Measurements from ENCODE around the gene DECR2. TPM values are rescaled to one million over a fixed set of nuclear protein-coding genes. Genes with fewer than 3 reads are reported as not detected.

The DECR2 gene
- total and polyA plus RNA-seq, 8 donors = 5.8 to 149 (median 21.7) TPM

DNA sequence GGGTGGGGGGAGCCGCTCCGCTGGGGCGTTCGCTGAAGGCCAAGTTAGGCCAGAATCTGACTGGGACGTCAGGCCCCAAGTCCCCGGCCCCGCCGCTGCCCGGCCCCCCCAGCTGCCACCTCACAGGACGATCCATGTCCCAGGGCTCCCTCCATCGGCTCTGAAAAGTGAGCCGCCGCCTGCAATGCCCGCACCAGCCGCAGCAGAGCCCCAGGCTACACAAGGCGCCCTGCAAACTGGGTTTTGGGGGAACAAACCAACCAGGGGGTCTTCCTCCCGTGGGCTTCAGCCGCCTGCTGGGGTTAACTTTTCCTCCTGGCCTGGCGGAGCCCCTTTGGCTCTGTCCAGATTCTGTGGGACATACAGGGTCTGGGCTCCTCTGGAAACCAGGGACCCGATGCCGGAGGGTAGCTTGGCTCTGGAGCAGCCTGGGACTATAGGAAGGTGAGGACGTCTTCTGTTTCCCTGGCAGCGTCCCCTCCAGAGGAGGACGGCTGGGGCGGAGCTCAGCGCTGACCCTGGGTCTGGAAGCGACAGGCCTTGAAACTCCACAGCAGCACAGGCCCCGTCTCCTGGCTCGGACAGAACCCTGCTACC lies 3.9 kb upstream of the DECR2 start:
- no peaks in the 10 kb centered on the region for H3K27me3 ChIP-seq
- peak overlapping the region; percentile 49 to 90 (median 77) for H3K27ac ChIP-seq
- WGBS, 5 donors = 16 to 36% (median 28%) methylated on average over 11 to 29 of the region's 29 CpGs
- intact Hi-C loops (cut with DNase I; ENCODE audit: low total_unique reads) = no loop called here
- H3K4me1 ChIP-seq = peaks cover 24 to 54% (median 46%) of the 10 kb centered on the region in 4 donors
- H3K36me3 ChIP-seq = peaks cover 0 to 15% (median 8%) of the 10 kb centered on the region in 4 donors
- no peak for TF ChIP-seq POLR2A (IDR thresholded peaks at IDR 0.05)
- TF ChIP-seq, protein P1, sequence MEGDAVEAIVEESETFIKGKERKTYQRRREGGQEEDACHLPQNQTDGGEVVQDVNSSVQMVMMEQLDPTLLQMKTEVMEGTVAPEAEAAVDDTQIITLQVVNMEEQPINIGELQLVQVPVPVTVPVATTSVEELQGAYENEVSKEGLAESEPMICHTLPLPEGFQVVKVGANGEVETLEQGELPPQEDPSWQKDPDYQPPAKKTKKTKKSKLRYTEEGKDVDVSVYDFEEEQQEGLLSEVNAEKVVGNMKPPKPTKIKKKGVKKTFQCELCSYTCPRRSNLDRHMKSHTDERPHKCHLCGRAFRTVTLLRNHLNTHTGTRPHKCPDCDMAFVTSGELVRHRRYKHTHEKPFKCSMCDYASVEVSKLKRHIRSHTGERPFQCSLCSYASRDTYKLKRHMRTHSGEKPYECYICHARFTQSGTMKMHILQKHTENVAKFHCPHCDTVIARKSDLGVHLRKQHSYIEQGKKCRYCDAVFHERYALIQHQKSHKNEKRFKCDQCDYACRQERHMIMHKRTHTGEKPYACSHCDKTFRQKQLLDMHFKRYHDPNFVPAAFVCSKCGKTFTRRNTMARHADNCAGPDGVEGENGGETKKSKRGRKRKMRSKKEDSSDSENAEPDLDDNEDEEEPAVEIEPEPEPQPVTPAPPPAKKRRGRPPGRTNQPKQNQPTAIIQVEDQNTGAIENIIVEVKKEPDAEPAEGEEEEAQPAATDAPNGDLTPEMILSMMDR (IDR thresholded peaks at IDR 0.05) = peak in 5 of 7 experiments; percentile 39 to 59 (median 50)
- H3K9me3 ChIP-seq = no peaks in the 10 kb centered on the region
- DNase-seq = peak; percentile 82 to 93
- peak overlapping the region; percentile 62 to 89 (median 76) for H3K4me3 ChIP-seq

DNA sequence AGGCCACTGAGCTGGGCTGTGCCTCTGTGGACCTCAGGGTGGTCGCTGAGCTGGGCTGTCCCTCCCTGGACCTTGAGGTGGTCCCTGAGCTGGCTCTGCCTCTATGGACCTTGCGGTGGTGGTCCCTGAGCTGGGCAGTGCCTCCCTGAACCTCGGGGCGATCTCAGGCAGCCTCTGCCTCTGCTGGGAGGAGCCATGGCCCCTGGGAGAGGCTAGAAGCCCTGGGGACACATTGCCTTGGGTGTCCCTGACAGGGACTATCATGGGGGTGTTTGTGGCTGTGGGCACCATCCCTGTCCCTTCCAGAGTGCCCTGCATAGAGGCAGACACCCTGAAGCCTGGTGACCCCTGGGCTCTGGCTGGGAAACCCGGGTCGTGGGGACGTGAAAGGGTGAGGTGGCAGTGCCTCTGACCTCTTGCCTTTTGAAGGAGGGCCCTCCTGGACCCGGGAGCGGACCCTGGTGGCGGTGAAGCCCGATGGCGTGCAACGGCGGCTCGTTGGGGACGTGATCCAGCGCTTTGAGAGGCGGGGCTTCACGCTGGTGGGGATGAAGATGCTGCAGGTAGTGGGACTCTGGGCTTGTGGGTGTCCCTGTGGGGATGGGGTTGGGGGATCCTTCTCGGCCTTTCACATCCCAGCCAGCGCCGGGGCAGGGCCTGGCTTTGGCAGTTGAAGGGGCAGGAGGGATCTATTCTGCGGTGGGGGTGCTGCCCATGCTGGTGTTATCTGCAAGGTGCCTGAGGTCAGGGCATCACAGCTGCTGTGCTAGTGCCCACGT lies 2.9 kb upstream of the DECR2 start:
- TF ChIP-seq POLR2AphosphoS5 (IDR thresholded peaks at IDR 0.05) = no peak
- no peak for TF ChIP-seq POLR2A (IDR thresholded peaks at IDR 0.05)
- TF ChIP-seq, protein P1 (IDR thresholded peaks at IDR 0.05) = no peak
- TF ChIP-seq EP300 (IDR thresholded peaks at IDR 0.05) = no peak
- Histone ChIP-seq H3K27me3 (no peaks in the 10 kb centered on the region), H3K4me1 (peaks cover 24 to 61% (median 47%) of the 10 kb centered on the region in 4 donors), H3K4me3 (no peak overlapping the region), H3K27ac (peak overlapping the region in 4 of 5 donors; percentile 72 to 90 (median 82)), H3K36me3 (peaks cover 0 to 15% (median 8%) of the 10 kb centered on the region in 4 donors), H3K9me3 (no peaks in the 10 kb centered on the region)
- WGBS, 5 donors = 75 to 81% (median 80%) methylated on average over 18 to 24 of the region's 24 CpGs
- intact Hi-C loops (cut with DNase I; ENCODE audit: low total_unique reads) = no loop called here
- DNase-seq = no peak

DNA sequence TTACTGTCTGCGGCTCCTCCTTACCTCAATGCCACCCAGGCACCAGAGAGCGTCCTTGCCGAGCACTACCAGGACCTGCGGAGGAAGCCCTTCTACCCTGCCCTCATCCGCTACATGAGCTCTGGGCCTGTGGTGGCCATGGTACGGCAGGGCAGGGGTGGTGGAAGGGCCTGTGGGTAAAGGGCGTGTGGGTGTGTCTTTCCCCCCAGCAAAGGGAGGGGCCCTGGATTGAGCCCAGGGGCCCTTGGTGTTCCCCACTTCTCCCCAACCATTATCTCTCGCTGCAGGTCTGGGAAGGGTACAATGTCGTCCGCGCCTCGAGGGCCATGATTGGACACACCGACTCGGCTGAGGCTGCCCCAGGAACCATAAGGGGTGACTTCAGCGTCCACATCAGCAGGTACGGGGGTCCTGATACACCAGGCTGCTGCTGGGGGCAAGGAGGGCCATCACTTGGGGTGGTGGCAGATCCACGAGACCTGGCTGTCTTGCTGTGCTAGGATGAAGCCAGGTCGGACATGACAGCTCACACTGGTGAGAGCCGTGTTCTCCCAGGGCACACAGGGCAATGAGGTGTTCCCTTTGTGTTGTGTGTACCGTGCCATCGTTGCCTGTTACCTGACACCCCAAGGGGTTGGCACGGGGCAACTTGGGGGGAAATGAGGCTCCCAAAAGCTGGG lies 2.2 kb upstream of the DECR2 start:
- DNase-seq = no peak
- intact Hi-C loops (cut with DNase I; ENCODE audit: low total_unique reads) = no loop called here
- Histone ChIP-seq H3K4me1 (peaks cover 24 to 61% (median 47%) of the 10 kb centered on the region in 4 donors), H3K27ac (peak overlapping the region in 3 of 5 donors; percentile 20 to 96 (median 90)), H3K27me3 (no peaks in the 10 kb centered on the region), H3K4me3 (no peak overlapping the region), H3K36me3 (peaks cover 0 to 15% (median 8%) of the 10 kb centered on the region in 4 donors), H3K9me3 (no peaks in the 10 kb centered on the region)
- 74 to 82% (median 76%) methylated on average over 6 to 22 of the region's 22 CpGs for WGBS, 5 donors
- TF ChIP-seq, protein P1 (IDR thresholded peaks at IDR 0.05) = no peak

DNA sequence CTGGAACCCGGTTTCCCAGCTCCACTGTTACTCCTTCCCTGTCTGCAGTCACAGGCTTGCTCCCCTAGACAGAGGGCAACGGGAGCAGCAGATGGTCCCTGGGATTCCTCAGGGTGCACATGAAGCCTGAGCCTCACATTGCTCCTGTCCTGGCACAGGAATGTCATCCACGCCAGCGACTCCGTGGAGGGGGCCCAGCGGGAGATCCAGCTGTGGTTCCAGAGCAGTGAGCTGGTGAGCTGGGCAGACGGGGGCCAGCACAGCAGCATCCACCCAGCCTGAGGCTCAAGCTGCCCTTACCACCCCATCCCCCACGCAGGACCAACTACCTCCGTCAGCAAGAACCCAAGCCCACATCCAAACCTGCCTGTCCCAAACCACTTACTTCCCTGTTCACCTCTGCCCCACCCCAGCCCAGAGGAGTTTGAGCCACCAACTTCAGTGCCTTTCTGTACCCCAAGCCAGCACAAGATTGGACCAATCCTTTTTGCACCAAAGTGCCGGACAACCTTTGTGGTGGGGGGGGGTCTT lies 1.6 kb upstream of the DECR2 start:
- peaks cover 24 to 61% (median 47%) of the 10 kb centered on the region in 4 donors for H3K4me1 ChIP-seq
- no peak for DNase-seq
- 63 to 74% (median 72%) methylated on average over 8 to 10 of the region's 10 CpGs for WGBS, 5 donors
- no peaks in the 10 kb centered on the region for H3K27me3 ChIP-seq
- peak overlapping the region; percentile 24 to 96 (median 95) for H3K27ac ChIP-seq
- peak overlapping the region in 3 of 4 donors; percentile 67 to 83 (median 69) for H3K4me3 ChIP-seq
- no peaks in the 10 kb centered on the region for H3K9me3 ChIP-seq
- TF ChIP-seq POLR2A (IDR thresholded peaks at IDR 0.05) = no peak
- no peak for TF ChIP-seq POLR2AphosphoS5 (IDR thresholded peaks at IDR 0.05)
- TF ChIP-seq, protein P1 (IDR thresholded peaks at IDR 0.05) = no peak
- no peak for TF ChIP-seq EP300 (IDR thresholded peaks at IDR 0.05)
- H3K36me3 ChIP-seq = peaks cover 0 to 15% (median 8%) of the 10 kb centered on the region in 4 donors
- intact Hi-C loops (cut with DNase I; ENCODE audit: low total_unique reads) = no loop called here

Measured in stomach (tissue), 9 donors.